ENCODE measurements around the gene AHRR. TPM values are rescaled to one million over a fixed set of nuclear protein-coding genes. Genes with fewer than 3 reads are reported as not detected.

AHRR gene
- total RNA-seq, 1 experiment from 2014 or later: 1.3 TPM

DNA sequence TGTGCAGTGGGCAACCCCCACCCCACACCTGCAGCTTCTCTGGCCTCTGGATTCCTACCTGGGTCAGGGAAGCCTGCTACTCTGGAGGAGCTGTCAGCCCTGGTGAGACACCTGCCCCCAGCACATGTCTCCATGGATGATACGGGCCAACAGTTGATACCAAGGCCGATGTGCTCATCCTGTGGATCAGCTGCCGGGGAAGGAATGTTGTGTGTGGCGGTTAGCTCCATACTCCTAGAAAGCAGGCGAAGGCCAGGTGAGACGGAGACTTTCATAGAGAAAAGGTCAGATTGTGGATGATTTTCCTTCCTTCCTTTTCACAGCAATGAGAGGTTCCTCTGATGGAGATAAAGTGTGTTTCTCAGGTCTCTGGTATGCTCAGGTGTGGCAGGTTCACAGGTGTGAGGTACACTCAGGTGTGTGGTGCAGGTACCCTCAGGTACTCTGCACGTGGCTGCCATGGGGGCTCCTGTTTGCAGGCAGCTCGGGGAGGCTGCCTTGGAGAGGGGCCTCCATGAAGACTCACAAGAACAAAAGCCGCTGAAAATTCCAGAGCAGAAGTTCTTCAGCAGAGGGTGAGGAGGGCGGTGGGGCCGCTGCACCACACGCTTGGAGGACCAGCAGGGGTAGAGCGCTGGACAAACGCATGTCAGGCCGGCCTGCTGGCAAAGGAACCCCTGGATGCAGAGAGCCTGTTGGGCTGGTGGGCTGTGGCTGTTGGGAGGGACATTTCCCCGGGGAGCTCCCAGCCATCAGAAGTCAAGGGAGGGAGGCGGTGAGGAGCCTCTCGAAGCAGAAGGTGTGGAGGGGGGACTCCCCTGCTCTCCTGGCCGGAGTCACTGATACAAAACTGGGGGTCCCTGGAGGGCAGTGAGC, 5.1 kb upstream of the AHRR start:
- peaks cover 1% of the 10 kb centered on the region for H3K4me1 Mint-ChIP-seq (ENCODE audit: low read depth, unreplicated experiment)
- DNase-seq: no peak
- H3K4me3 Mint-ChIP-seq (ENCODE audit: low read depth, unreplicated experiment): no peak overlapping the region
- H3K36me3 Mint-ChIP-seq (ENCODE audit: insufficient read depth, unreplicated experiment): peaks cover 36% of the 10 kb centered on the region
- BruUV-seq (replicated peaks): no TSS peak
- TF ChIP-seq, protein P1, sequence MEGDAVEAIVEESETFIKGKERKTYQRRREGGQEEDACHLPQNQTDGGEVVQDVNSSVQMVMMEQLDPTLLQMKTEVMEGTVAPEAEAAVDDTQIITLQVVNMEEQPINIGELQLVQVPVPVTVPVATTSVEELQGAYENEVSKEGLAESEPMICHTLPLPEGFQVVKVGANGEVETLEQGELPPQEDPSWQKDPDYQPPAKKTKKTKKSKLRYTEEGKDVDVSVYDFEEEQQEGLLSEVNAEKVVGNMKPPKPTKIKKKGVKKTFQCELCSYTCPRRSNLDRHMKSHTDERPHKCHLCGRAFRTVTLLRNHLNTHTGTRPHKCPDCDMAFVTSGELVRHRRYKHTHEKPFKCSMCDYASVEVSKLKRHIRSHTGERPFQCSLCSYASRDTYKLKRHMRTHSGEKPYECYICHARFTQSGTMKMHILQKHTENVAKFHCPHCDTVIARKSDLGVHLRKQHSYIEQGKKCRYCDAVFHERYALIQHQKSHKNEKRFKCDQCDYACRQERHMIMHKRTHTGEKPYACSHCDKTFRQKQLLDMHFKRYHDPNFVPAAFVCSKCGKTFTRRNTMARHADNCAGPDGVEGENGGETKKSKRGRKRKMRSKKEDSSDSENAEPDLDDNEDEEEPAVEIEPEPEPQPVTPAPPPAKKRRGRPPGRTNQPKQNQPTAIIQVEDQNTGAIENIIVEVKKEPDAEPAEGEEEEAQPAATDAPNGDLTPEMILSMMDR (IDR thresholded peaks at IDR 0.05; ENCODE audit: unreplicated experiment): no peak
- CTCF ChIA-PET: interaction anchor here (1.1 to 1.8 kb wide), 6 partner anchors 67 to 130 kb away, joined by 3 to 13 read pairs (median 5); no protein-coding TSS in a partner anchor
- H3K9me3 Mint-ChIP-seq (ENCODE audit: low read depth, unreplicated experiment): no peaks in the 10 kb centered on the region
- peaks cover 14% of the 10 kb centered on the region for H3K27me3 Mint-ChIP-seq (ENCODE audit: unreplicated experiment)
- intact Hi-C loops (cut with micrococcal nuclease; ENCODE audit: unreplicated experiment): loop anchor here (5.0 kb wide), 1 partner anchor 121 kb away; no protein-coding TSS in a partner anchor
- peak overlapping the region; percentile 60 for H3K27ac Mint-ChIP-seq (ENCODE audit: unreplicated experiment)

DNA sequence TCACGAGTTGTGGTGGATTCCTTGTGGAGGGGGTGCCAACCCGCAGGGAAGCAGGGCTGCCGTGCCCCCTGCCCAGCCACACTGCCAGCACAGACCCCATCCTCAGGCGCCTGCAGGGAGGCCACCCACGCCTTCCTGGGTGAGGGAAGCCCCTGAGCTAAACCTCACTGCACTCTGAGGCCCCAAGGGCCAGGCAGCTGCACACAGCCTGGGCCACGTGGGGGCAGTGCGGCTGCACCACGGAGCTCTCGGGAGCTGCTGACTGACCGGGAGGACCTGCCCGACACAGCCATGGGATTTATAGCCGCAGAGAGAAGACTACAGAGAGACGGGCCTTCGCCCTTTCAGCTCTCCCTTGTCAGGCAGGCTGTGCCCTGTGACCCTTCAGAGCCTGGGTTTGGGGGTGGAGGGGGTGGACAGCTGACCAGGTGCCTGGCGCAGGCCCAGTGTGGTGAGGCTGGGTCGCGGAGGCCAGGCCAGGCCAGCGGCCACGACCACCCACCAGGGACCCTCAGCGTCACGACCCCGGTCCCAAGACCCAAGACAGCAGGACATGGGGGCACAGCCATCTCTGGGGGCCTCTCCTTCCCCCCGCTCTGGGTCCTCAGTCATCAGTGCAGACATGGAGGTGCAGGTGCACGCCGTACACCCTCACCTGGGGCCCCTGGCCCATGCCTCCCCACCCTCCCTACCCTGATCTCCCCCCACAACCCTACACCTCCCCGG, 4.3 kb upstream of the AHRR start:
- Mint-ChIP-seq H3K4me1 (ENCODE audit: low read depth, unreplicated experiment) (no peaks in the 10 kb centered on the region), H3K36me3 (ENCODE audit: insufficient read depth, unreplicated experiment) (peaks cover 28% of the 10 kb centered on the region), H3K27ac (ENCODE audit: unreplicated experiment) (peak overlapping the region; percentile 60), H3K4me3 (ENCODE audit: low read depth, unreplicated experiment) (no peak overlapping the region), H3K9me3 (ENCODE audit: low read depth, unreplicated experiment) (no peaks in the 10 kb centered on the region), H3K27me3 (ENCODE audit: unreplicated experiment) (peaks cover 14% of the 10 kb centered on the region)
- CTCF ChIA-PET: interaction anchor here (1.1 to 1.8 kb wide), 6 partner anchors 66 to 129 kb away, joined by 3 to 13 read pairs (median 5); no protein-coding TSS in a partner anchor
- intact Hi-C loops (cut with micrococcal nuclease; ENCODE audit: unreplicated experiment): loop anchor here (5.0 kb wide), 1 partner anchor 120 kb away; no protein-coding TSS in a partner anchor
- no TSS peak for BruUV-seq (replicated peaks)
- DNase-seq: peak; percentile 79
- TF ChIP-seq, protein P1 (IDR thresholded peaks at IDR 0.05; ENCODE audit: unreplicated experiment): no peak

DNA sequence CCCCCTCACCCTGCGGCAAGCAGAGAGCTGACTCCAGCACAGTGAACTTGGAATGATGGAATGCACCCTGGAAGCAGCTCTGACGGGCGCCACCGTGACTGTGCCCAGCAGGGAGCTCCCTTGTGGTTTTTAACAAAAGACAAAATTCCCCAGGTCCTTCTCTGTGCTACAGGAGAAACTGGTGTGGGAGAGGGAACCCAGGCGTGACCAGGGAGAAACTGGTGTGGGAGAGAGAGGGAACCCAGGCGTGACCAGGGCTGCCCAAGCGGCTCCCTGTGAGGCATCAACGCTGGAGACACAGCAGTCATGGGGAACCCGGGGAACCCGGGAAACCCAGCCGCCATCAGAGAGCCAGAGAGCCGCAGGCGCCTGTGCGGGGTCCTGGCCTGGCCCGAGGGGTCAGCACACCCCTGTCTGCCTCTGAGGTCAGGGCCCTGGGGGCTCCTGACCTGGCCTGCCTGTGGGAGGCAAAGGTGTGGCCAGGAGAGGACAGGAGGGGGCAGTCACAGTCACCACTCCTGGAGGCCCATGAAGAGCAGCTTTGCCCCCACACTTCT, 3.1 kb upstream of the AHRR start:
- CTCF ChIA-PET: interaction anchor here (0.6 kb wide), 1 partner anchor 848 kb away, joined by 5 read pairs; no protein-coding TSS in a partner anchor
- Mint-ChIP-seq H3K4me3 (ENCODE audit: low read depth, unreplicated experiment) (no peak overlapping the region), H3K36me3 (ENCODE audit: insufficient read depth, unreplicated experiment) (peaks cover 25% of the 10 kb centered on the region), H3K4me1 (ENCODE audit: low read depth, unreplicated experiment) (no peaks in the 10 kb centered on the region), H3K9me3 (ENCODE audit: low read depth, unreplicated experiment) (no peaks in the 10 kb centered on the region), H3K27me3 (ENCODE audit: unreplicated experiment) (peaks cover 14% of the 10 kb centered on the region), H3K27ac (ENCODE audit: unreplicated experiment) (no peak overlapping the region)
- TF ChIP-seq, protein P1 (IDR thresholded peaks at IDR 0.05; ENCODE audit: unreplicated experiment): no peak
- DNase-seq: no peak
- no TSS peak for BruUV-seq (replicated peaks)
- intact Hi-C loops (cut with micrococcal nuclease; ENCODE audit: unreplicated experiment): loop anchor here (5.0 kb wide), 1 partner anchor 119 kb away; no protein-coding TSS in a partner anchor

DNA sequence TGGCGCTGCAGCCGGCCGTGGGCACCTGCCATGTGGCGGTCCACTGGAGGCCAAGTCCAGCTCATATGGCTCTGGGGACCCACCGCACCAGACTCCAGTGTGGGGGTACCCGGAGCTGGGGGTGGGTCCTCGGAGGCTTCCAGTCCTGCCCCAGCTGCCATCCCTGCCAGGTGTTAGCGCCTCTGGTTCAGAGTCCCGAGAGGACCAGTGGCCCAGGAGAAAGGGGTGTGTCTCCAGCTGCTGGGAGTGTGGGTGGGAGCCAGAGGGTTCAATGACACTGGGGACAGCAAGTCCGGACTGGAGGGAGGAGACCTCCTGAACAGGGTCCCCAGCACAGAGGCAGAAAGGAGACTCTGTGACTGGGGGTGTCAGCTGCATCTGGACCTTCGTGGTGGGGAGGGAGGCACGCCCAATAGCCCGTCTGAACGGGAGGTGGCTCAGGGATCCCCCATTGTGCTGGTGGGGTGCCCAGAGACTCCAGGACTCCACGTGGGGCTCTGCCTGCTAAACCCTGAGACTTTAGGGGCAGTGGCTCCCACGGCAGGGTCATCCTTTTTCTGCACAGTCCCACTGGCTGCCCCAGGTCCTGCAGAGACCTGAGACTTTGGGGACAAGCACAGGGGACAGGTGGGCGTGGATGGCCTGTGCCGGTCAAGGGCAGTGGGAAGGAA, 2.4 kb upstream of the AHRR start:
- CTCF ChIA-PET: interaction anchor here (0.6 kb wide), 1 partner anchor 848 kb away, joined by 5 read pairs; no protein-coding TSS in a partner anchor

More for the DNA sequence above, 2.4 kb upstream of the AHRR start:
- Mint-ChIP-seq H3K27ac (ENCODE audit: unreplicated experiment) (no peak overlapping the region), H3K36me3 (ENCODE audit: insufficient read depth, unreplicated experiment) (peaks cover 25% of the 10 kb centered on the region), H3K9me3 (ENCODE audit: low read depth, unreplicated experiment) (no peaks in the 10 kb centered on the region), H3K4me3 (ENCODE audit: low read depth, unreplicated experiment) (no peak overlapping the region), H3K4me1 (ENCODE audit: low read depth, unreplicated experiment) (peaks cover 5% of the 10 kb centered on the region), H3K27me3 (ENCODE audit: unreplicated experiment) (peaks cover 14% of the 10 kb centered on the region)
- no TSS peak for BruUV-seq (replicated peaks)
- intact Hi-C loops (cut with micrococcal nuclease; ENCODE audit: unreplicated experiment): loop anchor here (5.0 kb wide), 1 partner anchor 118 kb away; no protein-coding TSS in a partner anchor
- TF ChIP-seq, protein P1 (IDR thresholded peaks at IDR 0.05; ENCODE audit: unreplicated experiment): no peak
- no peak for DNase-seq

Data from Calu3 (cell line).